ENCODE data around the gene SLA2.

SLA2 gene

GRCh38 chr20:36624944-36625324, 21.1 kb downstream of the SLA2 start:
- Mint-ChIP-seq H3K27ac (no peak overlapping the region), H3K4me1 (no peaks in the 10 kb centered on the region), H3K27me3 (ENCODE audit: low read depth) (no peaks in the 10 kb centered on the region), H3K36me3 (ENCODE audit: low read depth) (no peaks in the 10 kb centered on the region), H3K4me3 (no peak overlapping the region), H3K9me3 (no peaks in the 10 kb centered on the region)
- TF ChIP-seq CTCF (IDR thresholded peaks at IDR 0.05; ENCODE audit: unreplicated experiment in 3 of 3), result no peak

GRCh38 chr20:36624068-36624943, 21.7 kb downstream of the SLA2 start:
- H3K9me3 Mint-ChIP-seq, result no peaks in the 10 kb centered on the region
- no peaks in the 10 kb centered on the region for H3K36me3 Mint-ChIP-seq (ENCODE audit: low read depth)
- H3K4me1 Mint-ChIP-seq, result no peaks in the 10 kb centered on the region
- no peaks in the 10 kb centered on the region for H3K27me3 Mint-ChIP-seq (ENCODE audit: low read depth)
- H3K27ac Mint-ChIP-seq, result peak overlapping the region in 1 of 3 experiments; percentile 11
- H3K4me3 Mint-ChIP-seq, result no peak overlapping the region
- TF ChIP-seq CTCF (IDR thresholded peaks at IDR 0.05; ENCODE audit: unreplicated experiment in 3 of 3), result no peak

- TF ChIP-seq CTCF (IDR thresholded peaks at IDR 0.05; ENCODE audit: unreplicated experiment in 3 of 3), result no peak
- Mint-ChIP-seq H3K27me3 (ENCODE audit: low read depth) (no peaks in the 10 kb centered on the region), H3K4me1 (no peaks in the 10 kb centered on the region)
These were observed 22.6 kb downstream of the SLA2 start for GRCh38 chr20:36623444-36623843.

GRCh38 chr20:36620917-36621316, 25.1 kb downstream of the SLA2 start:
- Mint-ChIP-seq H3K27me3 (ENCODE audit: low read depth) (no peaks in the 10 kb centered on the region), H3K4me1 (no peaks in the 10 kb centered on the region), H3K36me3 (ENCODE audit: low read depth) (no peaks in the 10 kb centered on the region), H3K27ac (peak overlapping the region in 1 of 3 experiments; percentile 12), H3K9me3 (no peaks in the 10 kb centered on the region), H3K4me3 (no peak overlapping the region)
- TF ChIP-seq CTCF (IDR thresholded peaks at IDR 0.05; ENCODE audit: unreplicated experiment in 3 of 3), result no peak

More at GRCh38 chr20:36623444-36623843, 22.6 kb downstream of the SLA2 start:
- Mint-ChIP-seq H3K27ac (no peak overlapping the region), H3K4me3 (no peak overlapping the region), H3K36me3 (ENCODE audit: low read depth) (no peaks in the 10 kb centered on the region), H3K9me3 (no peaks in the 10 kb centered on the region)

- no peak overlapping the region for H3K4me3 Mint-ChIP-seq
- H3K4me1 Mint-ChIP-seq, result no peaks in the 10 kb centered on the region
- no peak for TF ChIP-seq CTCF (IDR thresholded peaks at IDR 0.05; ENCODE audit: unreplicated experiment in 3 of 3)
- peak overlapping the region in 2 of 3 experiments; percentile 46 to 73 for H3K27ac Mint-ChIP-seq
- H3K27me3 Mint-ChIP-seq (ENCODE audit: low read depth), result no peaks in the 10 kb centered on the region
- H3K9me3 Mint-ChIP-seq, result no peaks in the 10 kb centered on the region
- peaks cover 28% of the 10 kb centered on the region for H3K36me3 Mint-ChIP-seq (ENCODE audit: low read depth)
These were observed 31.0 kb downstream of the SLA2 start for GRCh38 chr20:36614781-36615557.

All from nephron (organoid).